ENCODE results near the gene SMYD3. TPM values are rescaled to one million over a fixed set of nuclear protein-coding genes. Genes with fewer than 3 reads are reported as not detected.

SMYD3 gene
- total and polyA plus RNA-seq, 2 donors (not counting 1 experiment from before 2014, with no cell fraction given), result 69.4 to 83.1 TPM

DNA sequence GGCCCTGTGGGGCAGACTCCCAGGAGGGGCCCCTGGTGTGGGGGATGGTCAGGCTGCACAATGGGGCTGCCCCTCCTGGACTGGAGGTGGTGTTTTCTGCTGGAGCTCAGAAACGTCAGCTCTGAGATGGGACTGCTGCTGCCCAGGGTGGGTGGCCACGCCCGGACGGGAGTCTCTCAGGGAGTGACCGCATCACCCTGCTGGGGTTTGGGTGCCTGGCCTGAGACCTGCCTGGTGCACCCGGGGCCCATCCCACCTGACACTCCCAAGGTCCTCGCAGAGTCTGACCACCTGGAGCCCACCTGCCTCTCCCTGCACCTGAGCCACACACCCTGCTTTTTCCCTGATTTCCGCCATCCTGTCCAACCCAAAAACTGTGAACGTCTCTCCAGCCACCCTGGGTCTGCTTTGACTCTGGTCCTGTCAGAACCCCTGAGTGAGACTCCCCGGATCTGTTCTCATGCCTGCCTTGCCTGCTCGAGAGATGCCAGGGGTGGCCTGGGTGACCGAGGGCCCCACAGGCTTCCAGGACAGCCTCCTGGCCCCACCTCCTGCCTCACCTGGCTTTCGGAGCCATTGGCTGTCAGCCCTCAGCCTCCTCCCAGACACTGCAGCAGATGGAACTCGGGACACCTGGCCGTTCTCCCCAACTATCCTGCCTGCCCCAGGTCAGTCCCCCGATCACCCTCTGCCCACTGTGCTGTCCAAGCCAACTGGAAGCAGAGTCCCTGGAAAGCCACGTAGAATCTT, 11.6 kb upstream of the SMYD3 start:
- no peak overlapping the region for H3K27ac ChIP-seq (ENCODE audit: insufficient read depth, low read length)
- TF ChIP-seq CTCF (conservative IDR thresholded peaks at IDR 0.05 in 1 of 2, IDR thresholded peaks at IDR 0.05 in 1 of 2; ENCODE audit: low read depth in 1 of 2, low read length in 2 of 2), result no peak
- TF ChIP-seq EZH2 (IDR thresholded peaks at IDR 0.05; ENCODE audit: low read length, missing control alignments), result no peak
- H2AFZ ChIP-seq (ENCODE audit: low read length), result no peak overlapping the region
- H3K9me3 ChIP-seq (ENCODE audit: control insufficient read depth, insufficient read depth, low read depth, low read length), result no peaks in the 10 kb centered on the region
- H3K9ac ChIP-seq (ENCODE audit: insufficient read depth, low read length), result no peak overlapping the region
- DNase-seq (ENCODE audit: low read depth in 2 of 2), result no peak
- H4K20me1 ChIP-seq (ENCODE audit: control insufficient read depth, extremely low read depth, insufficient read depth, low read length), result no peaks in the 10 kb centered on the region
- no peaks in the 10 kb centered on the region for H3K4me1 ChIP-seq (ENCODE audit: control insufficient read depth, extremely low read depth, insufficient read depth, low read length)
- H3K4me2 ChIP-seq (ENCODE audit: extremely low read depth, insufficient read depth, low read length), result no peak overlapping the region
- H3K4me3 ChIP-seq (replicated peaks in 1 of 4; ENCODE audit: control extremely low read depth in 1 of 4, insufficient read depth in 1 of 4, low read depth in 3 of 4, low read length in 4 of 4), result no peak overlapping the region
- H3K36me3 ChIP-seq (ENCODE audit: control insufficient read depth, insufficient read depth, low read length), result no peaks in the 10 kb centered on the region
- no peaks in the 10 kb centered on the region for H3K79me2 ChIP-seq (ENCODE audit: control insufficient read depth, insufficient read depth, low read length)
- H3K27me3 ChIP-seq (ENCODE audit: control insufficient read depth, insufficient read depth, low read length), result no peaks in the 10 kb centered on the region

- Histone ChIP-seq H3K36me3 (ENCODE audit: control insufficient read depth, insufficient read depth, low read length) (no peaks in the 10 kb centered on the region), H3K9ac (ENCODE audit: insufficient read depth, low read length) (no peak overlapping the region), H3K27me3 (ENCODE audit: control insufficient read depth, insufficient read depth, low read length) (no peaks in the 10 kb centered on the region), H3K27ac (ENCODE audit: insufficient read depth, low read length) (no peak overlapping the region), H3K4me1 (ENCODE audit: control insufficient read depth, extremely low read depth, insufficient read depth, low read length) (no peaks in the 10 kb centered on the region), H3K4me2 (ENCODE audit: extremely low read depth, insufficient read depth, low read length) (no peak overlapping the region), H3K9me3 (ENCODE audit: control insufficient read depth, insufficient read depth, low read depth, low read length) (no peaks in the 10 kb centered on the region), H3K79me2 (ENCODE audit: control insufficient read depth, insufficient read depth, low read length) (no peaks in the 10 kb centered on the region), H4K20me1 (ENCODE audit: control insufficient read depth, extremely low read depth, insufficient read depth, low read length) (no peaks in the 10 kb centered on the region), H3K4me3 (replicated peaks in 1 of 4; ENCODE audit: control extremely low read depth in 1 of 4, insufficient read depth in 1 of 4, low read depth in 3 of 4, low read length in 4 of 4) (no peak overlapping the region), H2AFZ (ENCODE audit: low read length) (no peak overlapping the region)
- no peak for DNase-seq (ENCODE audit: low read depth in 2 of 2)
- TF ChIP-seq CTCF (conservative IDR thresholded peaks at IDR 0.05 in 1 of 2, IDR thresholded peaks at IDR 0.05 in 1 of 2; ENCODE audit: low read depth in 1 of 2, low read length in 2 of 2), result no peak
- TF ChIP-seq EZH2 (IDR thresholded peaks at IDR 0.05; ENCODE audit: low read length, missing control alignments), result no peak
These were observed 10.3 kb upstream of the SMYD3 start for GRCh38 chr1:246517391-246517790.

DNA sequence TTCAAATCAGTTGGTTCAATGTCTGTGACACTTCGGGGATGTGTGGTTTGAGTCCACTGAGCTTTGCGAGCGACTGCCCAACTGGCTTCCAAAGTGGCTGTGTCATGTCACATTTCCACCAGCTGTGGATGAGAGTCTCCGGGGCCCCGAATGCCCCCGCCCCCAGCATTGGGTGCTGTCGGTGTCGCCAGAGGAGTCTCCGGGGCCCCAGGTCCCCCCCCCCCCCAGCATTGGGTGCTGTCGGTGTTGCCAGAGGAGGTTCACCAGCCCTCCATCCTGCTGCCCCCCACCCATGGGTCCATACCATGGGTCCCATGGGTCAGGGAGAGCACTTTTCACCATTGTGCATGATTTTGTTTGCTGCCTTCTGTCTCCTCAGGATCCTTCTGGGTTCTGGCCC, 9.0 kb upstream of the SMYD3 start:
- Histone ChIP-seq H2AFZ (ENCODE audit: low read length) (no peak overlapping the region), H3K9me3 (ENCODE audit: control insufficient read depth, insufficient read depth, low read depth, low read length) (no peaks in the 10 kb centered on the region), H3K27me3 (ENCODE audit: control insufficient read depth, insufficient read depth, low read length) (no peaks in the 10 kb centered on the region), H3K27ac (ENCODE audit: insufficient read depth, low read length) (no peak overlapping the region), H4K20me1 (ENCODE audit: control insufficient read depth, extremely low read depth, insufficient read depth, low read length) (no peaks in the 10 kb centered on the region), H3K36me3 (ENCODE audit: control insufficient read depth, insufficient read depth, low read length) (no peaks in the 10 kb centered on the region), H3K9ac (ENCODE audit: insufficient read depth, low read length) (no peak overlapping the region), H3K4me3 (replicated peaks in 1 of 4; ENCODE audit: control extremely low read depth in 1 of 4, insufficient read depth in 1 of 4, low read depth in 3 of 4, low read length in 4 of 4) (no peak overlapping the region), H3K4me1 (ENCODE audit: control insufficient read depth, extremely low read depth, insufficient read depth, low read length) (no peaks in the 10 kb centered on the region), H3K4me2 (ENCODE audit: extremely low read depth, insufficient read depth, low read length) (no peak overlapping the region), H3K79me2 (ENCODE audit: control insufficient read depth, insufficient read depth, low read length) (no peaks in the 10 kb centered on the region)
- TF ChIP-seq CTCF (conservative IDR thresholded peaks at IDR 0.05 in 1 of 2, IDR thresholded peaks at IDR 0.05 in 1 of 2; ENCODE audit: low read depth in 1 of 2, low read length in 2 of 2) (no peak), EZH2 (IDR thresholded peaks at IDR 0.05; ENCODE audit: low read length, missing control alignments) (no peak)
- DNase-seq (ENCODE audit: low read depth in 2 of 2), result no peak
